ENCODE results near the gene SMAD6.

The SMAD6 gene

GRCh38 chr15:66798426-66799061 lies 96.5 kb downstream of the SMAD6 start:
- H3K27me3 ChIP-seq (ENCODE audit: insufficient read depth, low read length, poor library complexity): no peaks in the 10 kb centered on the region
- no peaks in the 10 kb centered on the region for H3K36me3 ChIP-seq (ENCODE audit: control insufficient read depth, insufficient read depth, low read length)
- H3K23ac ChIP-seq (ENCODE audit: low read length): no peak overlapping the region
- no CpG with 5 or more reads among the region's 10 CpGs for WGBS (ENCODE audit: extremely low coverage, insufficient coverage, low lambda C conversion rate)
- H3K79me1 ChIP-seq (ENCODE audit: low read length): no peaks in the 10 kb centered on the region
- no peak overlapping the region for H2AK5ac ChIP-seq (ENCODE audit: low read length)
- no peak overlapping the region for H2BK120ac ChIP-seq (ENCODE audit: low read depth, low read length)
- no peak overlapping the region for H3K9ac ChIP-seq (ENCODE audit: low read length)
- no peak overlapping the region for H2BK15ac ChIP-seq (replicated peaks; ENCODE audit: low read depth)
- H3K18ac ChIP-seq (ENCODE audit: low read length): no peak overlapping the region
- no peaks in the 10 kb centered on the region for H3K79me2 ChIP-seq (ENCODE audit: control insufficient read depth, insufficient read depth, low read length)
- no peak overlapping the region for H4K8ac ChIP-seq (ENCODE audit: low read depth, low read length)
- H3K4me1 ChIP-seq (ENCODE audit: control insufficient read depth, low read depth, low read length): no peaks in the 10 kb centered on the region
- H3K27ac ChIP-seq (ENCODE audit: low read depth, low read length): no peak overlapping the region
- no peak overlapping the region for H2BK5ac ChIP-seq (ENCODE audit: low read length)
- H3K56ac ChIP-seq (ENCODE audit: low read length): no peak overlapping the region
- no peak overlapping the region for H3K4ac ChIP-seq (ENCODE audit: low read depth, low read length)
- no peak overlapping the region for H3K4me3 ChIP-seq (ENCODE audit: low read length)
- H3K4me2 ChIP-seq (ENCODE audit: low read length): no peak overlapping the region
- DNase-seq: no peak
- no peak overlapping the region for H4K5ac ChIP-seq (ENCODE audit: low read length)

- Histone ChIP-seq H3K18ac (ENCODE audit: low read length) (no peak overlapping the region), H3K9ac (ENCODE audit: low read length) (no peak overlapping the region), H3K79me1 (ENCODE audit: low read length) (no peaks in the 10 kb centered on the region), H3K36me3 (ENCODE audit: control insufficient read depth, insufficient read depth, low read length) (no peaks in the 10 kb centered on the region), H3K4me2 (ENCODE audit: low read length) (no peak overlapping the region), H3K27me3 (ENCODE audit: insufficient read depth, low read length, poor library complexity) (no peaks in the 10 kb centered on the region), H3K4ac (ENCODE audit: low read depth, low read length) (no peak overlapping the region), H2BK5ac (ENCODE audit: low read length) (no peak overlapping the region), H2BK15ac (replicated peaks; ENCODE audit: low read depth) (no peak overlapping the region), H3K4me1 (ENCODE audit: control insufficient read depth, low read depth, low read length) (no peaks in the 10 kb centered on the region), H3K4me3 (ENCODE audit: low read length) (no peak overlapping the region), H4K5ac (ENCODE audit: low read length) (no peak overlapping the region), H4K8ac (ENCODE audit: low read depth, low read length) (no peak overlapping the region), H2AK5ac (ENCODE audit: low read length) (no peak overlapping the region), H3K56ac (ENCODE audit: low read length) (no peak overlapping the region), H3K23ac (ENCODE audit: low read length) (no peak overlapping the region), H3K79me2 (ENCODE audit: control insufficient read depth, insufficient read depth, low read length) (no peaks in the 10 kb centered on the region), H3K27ac (ENCODE audit: low read depth, low read length) (no peak overlapping the region), H2BK120ac (ENCODE audit: low read depth, low read length) (no peak overlapping the region)
- no peak for DNase-seq
- WGBS (ENCODE audit: extremely low coverage, insufficient coverage, low lambda C conversion rate): no CpG with 5 or more reads among the region's 4 CpGs
Measured at GRCh38 chr15:66799242-66799641, 97.2 kb downstream of the SMAD6 start.

DNA sequence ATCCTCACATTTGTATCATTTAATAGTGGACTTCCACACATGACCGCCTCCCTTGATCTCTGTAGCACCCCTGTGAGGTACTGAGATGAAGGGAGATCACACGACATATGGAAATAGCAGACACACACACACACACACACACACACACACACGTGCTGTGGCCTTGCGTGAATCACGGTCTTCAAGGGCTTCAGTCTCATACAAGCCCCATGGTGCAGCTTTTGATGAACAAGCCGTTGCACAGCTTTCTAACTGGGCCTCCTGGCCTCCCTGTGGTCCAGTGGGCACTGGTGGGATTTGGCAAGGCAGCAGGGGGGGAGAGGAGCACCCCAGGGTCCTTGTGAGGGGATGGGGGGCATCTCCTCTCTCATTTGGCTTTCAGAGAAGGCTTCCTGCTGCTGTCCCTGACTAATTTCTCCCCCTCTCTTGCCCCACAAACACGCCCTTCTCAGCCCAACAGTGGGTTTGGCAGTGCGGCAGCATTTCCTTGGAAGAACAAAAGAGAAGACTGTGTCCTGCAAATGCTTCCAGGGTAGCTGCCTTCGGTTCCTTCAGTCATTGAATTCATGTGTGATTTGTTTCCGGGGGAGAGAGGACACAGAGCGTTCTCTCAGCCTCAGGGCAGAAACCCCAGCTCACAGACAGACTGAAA lies 98.7 kb downstream of the SMAD6 start:
- H3K4ac ChIP-seq (ENCODE audit: low read depth, low read length): no peak overlapping the region
- H2BK120ac ChIP-seq (ENCODE audit: low read depth, low read length): no peak overlapping the region
- no peak overlapping the region for H3K9ac ChIP-seq (ENCODE audit: low read length)
- H3K27ac ChIP-seq (ENCODE audit: low read depth, low read length): no peak overlapping the region
- H2AK5ac ChIP-seq (ENCODE audit: low read length): no peak overlapping the region
- no peaks in the 10 kb centered on the region for H3K79me2 ChIP-seq (ENCODE audit: control insufficient read depth, insufficient read depth, low read length)
- no CpG with 5 or more reads among the region's 11 CpGs for WGBS (ENCODE audit: extremely low coverage, insufficient coverage, low lambda C conversion rate)
- H2BK15ac ChIP-seq (replicated peaks; ENCODE audit: low read depth): no peak overlapping the region
- DNase-seq: no peak
- no peak overlapping the region for H3K18ac ChIP-seq (ENCODE audit: low read length)
- no peak overlapping the region for H2BK5ac ChIP-seq (ENCODE audit: low read length)
- H3K27me3 ChIP-seq (ENCODE audit: insufficient read depth, low read length, poor library complexity): no peaks in the 10 kb centered on the region
- no peak overlapping the region for H4K5ac ChIP-seq (ENCODE audit: low read length)
- H3K79me1 ChIP-seq (ENCODE audit: low read length): no peaks in the 10 kb centered on the region
- H3K36me3 ChIP-seq (ENCODE audit: control insufficient read depth, insufficient read depth, low read length): no peaks in the 10 kb centered on the region
- H3K56ac ChIP-seq (ENCODE audit: low read length): no peak overlapping the region
- H3K4me1 ChIP-seq (ENCODE audit: control insufficient read depth, low read depth, low read length): no peaks in the 10 kb centered on the region
- H3K23ac ChIP-seq (ENCODE audit: low read length): no peak overlapping the region
- no peak overlapping the region for H4K8ac ChIP-seq (ENCODE audit: low read depth, low read length)
- H3K4me2 ChIP-seq (ENCODE audit: low read length): no peak overlapping the region
- H3K4me3 ChIP-seq (ENCODE audit: low read length): no peak overlapping the region

GRCh38 chr15:66801266-66801665 lies 99.2 kb downstream of the SMAD6 start:
- Histone ChIP-seq H3K4me2 (ENCODE audit: low read length) (no peak overlapping the region), H2AK5ac (ENCODE audit: low read length) (no peak overlapping the region), H3K4me1 (ENCODE audit: control insufficient read depth, low read depth, low read length) (no peaks in the 10 kb centered on the region), H3K79me2 (ENCODE audit: control insufficient read depth, insufficient read depth, low read length) (no peaks in the 10 kb centered on the region), H4K5ac (ENCODE audit: low read length) (no peak overlapping the region), H4K8ac (ENCODE audit: low read depth, low read length) (no peak overlapping the region), H2BK120ac (ENCODE audit: low read depth, low read length) (no peak overlapping the region), H3K27ac (ENCODE audit: low read depth, low read length) (no peak overlapping the region), H3K9ac (ENCODE audit: low read length) (no peak overlapping the region), H3K36me3 (ENCODE audit: control insufficient read depth, insufficient read depth, low read length) (no peaks in the 10 kb centered on the region), H3K4me3 (ENCODE audit: low read length) (no peak overlapping the region), H3K79me1 (ENCODE audit: low read length) (no peaks in the 10 kb centered on the region), H3K18ac (ENCODE audit: low read length) (no peak overlapping the region), H2BK15ac (replicated peaks; ENCODE audit: low read depth) (no peak overlapping the region), H3K56ac (ENCODE audit: low read length) (no peak overlapping the region), H3K23ac (ENCODE audit: low read length) (no peak overlapping the region), H3K27me3 (ENCODE audit: insufficient read depth, low read length, poor library complexity) (no peaks in the 10 kb centered on the region), H2BK5ac (ENCODE audit: low read length) (no peak overlapping the region), H3K4ac (ENCODE audit: low read depth, low read length) (no peak overlapping the region)
- no peak for DNase-seq
- no CpG with 5 or more reads among the region's 3 CpGs for WGBS (ENCODE audit: extremely low coverage, insufficient coverage, low lambda C conversion rate)

DNA sequence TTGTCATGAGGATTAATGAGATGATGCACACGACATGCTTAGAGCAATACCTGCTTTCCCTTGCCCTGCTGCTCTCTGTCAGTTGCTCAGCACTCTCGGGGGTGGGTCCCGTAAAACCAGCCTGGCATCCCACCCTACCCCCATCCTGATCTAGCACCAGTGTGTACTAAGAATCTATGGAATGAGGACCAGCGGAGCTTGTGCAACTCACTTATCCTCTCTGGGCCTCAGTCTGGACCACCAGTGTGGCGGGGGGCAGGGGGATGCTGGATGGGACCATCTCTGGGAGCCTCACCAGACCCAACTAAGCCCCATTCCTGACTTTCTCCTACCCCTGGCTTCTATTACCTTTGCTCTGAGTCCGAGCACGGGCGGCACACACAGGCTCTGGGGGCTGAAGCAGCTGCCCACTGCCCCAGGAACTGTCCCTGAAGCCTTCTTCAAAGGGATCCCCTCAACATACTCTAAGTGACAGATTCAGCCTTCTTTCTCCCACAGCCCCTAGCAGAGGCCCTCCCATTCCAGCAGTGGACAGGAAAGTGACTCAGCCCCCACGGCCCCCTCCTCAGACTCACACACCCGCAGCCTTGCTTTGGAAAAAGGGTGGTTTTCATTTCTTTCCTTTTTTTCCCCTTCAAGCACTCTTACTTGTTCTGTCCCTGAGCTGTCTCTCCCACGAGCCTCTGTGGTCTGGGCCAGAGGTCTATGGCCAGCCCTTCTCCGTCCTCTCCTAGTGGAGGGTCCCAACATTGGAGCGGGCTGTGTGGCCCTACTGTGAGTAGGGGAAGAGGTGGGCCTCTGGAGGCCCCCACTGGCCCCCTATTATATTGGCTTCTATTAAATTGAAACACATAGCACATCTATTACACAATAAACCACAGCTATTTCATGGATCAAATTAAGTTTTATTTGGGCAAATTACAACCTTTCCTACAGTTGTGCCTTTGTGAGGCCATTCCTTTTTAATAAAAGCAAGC lies 100.3 kb downstream of the SMAD6 start:
- Histone ChIP-seq H3K4me1 (ENCODE audit: control insufficient read depth, low read depth, low read length) (no peaks in the 10 kb centered on the region), H2AK5ac (ENCODE audit: low read length) (no peak overlapping the region), H4K8ac (ENCODE audit: low read depth, low read length) (no peak overlapping the region), H3K18ac (ENCODE audit: low read length) (peak overlapping the region; percentile 62), H3K4me3 (ENCODE audit: low read length) (no peak overlapping the region), H3K4ac (ENCODE audit: low read depth, low read length) (no peak overlapping the region), H3K79me1 (ENCODE audit: low read length) (no peaks in the 10 kb centered on the region), H3K4me2 (ENCODE audit: low read length) (no peak overlapping the region), H2BK15ac (replicated peaks; ENCODE audit: low read depth) (no peak overlapping the region), H3K56ac (ENCODE audit: low read length) (no peak overlapping the region), H3K27me3 (ENCODE audit: insufficient read depth, low read length, poor library complexity) (no peaks in the 10 kb centered on the region), H4K5ac (ENCODE audit: low read length) (no peak overlapping the region), H2BK120ac (ENCODE audit: low read depth, low read length) (peak overlapping the region; percentile 46), H3K36me3 (ENCODE audit: control insufficient read depth, insufficient read depth, low read length) (no peaks in the 10 kb centered on the region), H2BK5ac (ENCODE audit: low read length) (no peak overlapping the region), H3K27ac (ENCODE audit: low read depth, low read length) (peak overlapping the region; percentile 38), H3K9ac (ENCODE audit: low read length) (no peak overlapping the region), H3K23ac (ENCODE audit: low read length) (no peak overlapping the region), H3K79me2 (ENCODE audit: control insufficient read depth, insufficient read depth, low read length) (no peaks in the 10 kb centered on the region)
- no peak for DNase-seq
- WGBS (ENCODE audit: extremely low coverage, insufficient coverage, low lambda C conversion rate): no CpG with 5 or more reads among the region's 13 CpGs
